ENCODE measurements around the gene FCF1.

DNA sequence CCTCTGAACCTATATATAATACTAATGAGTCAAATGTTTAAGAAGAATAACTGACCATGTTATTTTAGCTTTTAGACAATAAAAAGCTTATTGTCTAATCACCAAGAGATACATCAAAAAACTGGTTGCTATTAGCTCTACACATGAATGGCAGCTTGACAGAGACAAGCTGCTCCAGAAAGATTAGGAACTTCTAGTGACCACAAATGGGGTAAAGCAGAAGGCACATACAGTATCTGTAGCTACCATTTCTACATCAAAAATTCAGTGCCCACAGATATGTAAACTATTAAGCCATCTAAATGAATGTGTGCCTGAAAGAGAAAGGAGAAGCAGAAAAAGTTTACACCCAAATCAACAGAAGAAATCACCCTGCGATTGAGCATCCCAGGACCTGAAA is 2.5 kb upstream of the FCF1 start:
- TF ChIP-seq POLR2AphosphoS5 (IDR thresholded peaks at IDR 0.05) = no peak
- no peak for TF ChIP-seq POLR2A (IDR thresholded peaks at IDR 0.05)
- TF ChIP-seq, protein P1, sequence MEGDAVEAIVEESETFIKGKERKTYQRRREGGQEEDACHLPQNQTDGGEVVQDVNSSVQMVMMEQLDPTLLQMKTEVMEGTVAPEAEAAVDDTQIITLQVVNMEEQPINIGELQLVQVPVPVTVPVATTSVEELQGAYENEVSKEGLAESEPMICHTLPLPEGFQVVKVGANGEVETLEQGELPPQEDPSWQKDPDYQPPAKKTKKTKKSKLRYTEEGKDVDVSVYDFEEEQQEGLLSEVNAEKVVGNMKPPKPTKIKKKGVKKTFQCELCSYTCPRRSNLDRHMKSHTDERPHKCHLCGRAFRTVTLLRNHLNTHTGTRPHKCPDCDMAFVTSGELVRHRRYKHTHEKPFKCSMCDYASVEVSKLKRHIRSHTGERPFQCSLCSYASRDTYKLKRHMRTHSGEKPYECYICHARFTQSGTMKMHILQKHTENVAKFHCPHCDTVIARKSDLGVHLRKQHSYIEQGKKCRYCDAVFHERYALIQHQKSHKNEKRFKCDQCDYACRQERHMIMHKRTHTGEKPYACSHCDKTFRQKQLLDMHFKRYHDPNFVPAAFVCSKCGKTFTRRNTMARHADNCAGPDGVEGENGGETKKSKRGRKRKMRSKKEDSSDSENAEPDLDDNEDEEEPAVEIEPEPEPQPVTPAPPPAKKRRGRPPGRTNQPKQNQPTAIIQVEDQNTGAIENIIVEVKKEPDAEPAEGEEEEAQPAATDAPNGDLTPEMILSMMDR (IDR thresholded peaks at IDR 0.05) = no peak
